Suprapubic skin (tissue), 4 donors: ENCODE data around the gene EGR4.

ENCODE experiments used
- EP300 ChIP-seq: sonication (generic); formaldehyde crosslinking; IDR thresholded peaks from one replicate; pipeline ENCODE4 v1.6.1; 2017; ENCODE audit warnings: antibody characterized with exemption
- POLR2A ChIP-seq, 2 donors: fragments of 450-650 bp; IDR thresholded peaks; one replicate each; pipeline ENCODE4 v1.6.1; 2017; ENCODE audit warnings: antibody characterized with exemption in 2 of 2, mild to moderate bottlenecking in 2 of 2, moderate library complexity in 2 of 2
- POLR2AphosphoS5 ChIP-seq, 3 donors: sonication (generic); formaldehyde crosslinking; IDR thresholded peaks; one replicate each; pipeline ENCODE4 v1.6.1; 2017; ENCODE audit warnings: antibody characterized with exemption in 3 of 3
- TF ChIP-seq, protein P1 (sequence below), 2 donors: fragments of 200-600 bp in 1 of 2; fragments of 450-650 bp in 1 of 2; sonication (generic) in 1 of 2; IDR thresholded peaks; one replicate each; pipeline ENCODE4 v1.5.1; 2016 to 2019; ENCODE audit warnings: antibody characterized with exemption in 2 of 2, mild to moderate bottlenecking in 1 of 2, moderate library complexity in 1 of 2

- TF ChIP-seq POLR2A (IDR thresholded peaks at IDR 0.05) (no peak), POLR2AphosphoS5 (IDR thresholded peaks at IDR 0.05) (no peak), EP300 (no peak)
- TF ChIP-seq, protein P1, sequence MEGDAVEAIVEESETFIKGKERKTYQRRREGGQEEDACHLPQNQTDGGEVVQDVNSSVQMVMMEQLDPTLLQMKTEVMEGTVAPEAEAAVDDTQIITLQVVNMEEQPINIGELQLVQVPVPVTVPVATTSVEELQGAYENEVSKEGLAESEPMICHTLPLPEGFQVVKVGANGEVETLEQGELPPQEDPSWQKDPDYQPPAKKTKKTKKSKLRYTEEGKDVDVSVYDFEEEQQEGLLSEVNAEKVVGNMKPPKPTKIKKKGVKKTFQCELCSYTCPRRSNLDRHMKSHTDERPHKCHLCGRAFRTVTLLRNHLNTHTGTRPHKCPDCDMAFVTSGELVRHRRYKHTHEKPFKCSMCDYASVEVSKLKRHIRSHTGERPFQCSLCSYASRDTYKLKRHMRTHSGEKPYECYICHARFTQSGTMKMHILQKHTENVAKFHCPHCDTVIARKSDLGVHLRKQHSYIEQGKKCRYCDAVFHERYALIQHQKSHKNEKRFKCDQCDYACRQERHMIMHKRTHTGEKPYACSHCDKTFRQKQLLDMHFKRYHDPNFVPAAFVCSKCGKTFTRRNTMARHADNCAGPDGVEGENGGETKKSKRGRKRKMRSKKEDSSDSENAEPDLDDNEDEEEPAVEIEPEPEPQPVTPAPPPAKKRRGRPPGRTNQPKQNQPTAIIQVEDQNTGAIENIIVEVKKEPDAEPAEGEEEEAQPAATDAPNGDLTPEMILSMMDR (IDR thresholded peaks at IDR 0.05): no peak
These were observed 8.8 kb downstream of the EGR4 start, which contains the start of gene FBXO41 for GRCh38 chr2:73284296-73285158.
